HG02571 (cell line): Measurements from ENCODE around the gene RBMS1.
A peak's percentile ranks its signal among the peaks of the same experiment; 100 is the strongest.

ENCODE experiments used
- ATAC-seq: cut with Tn5 transposase; IDR thresholded peaks from one replicate; pipeline ENCODE4 v1.9.1; 2021; ENCODE audit warnings: mild to moderate bottlenecking, moderate library complexity; ENCODE audit not compliant: unreplicated experiment

RBMS1 gene

GRCh38 chr2:160310118-160310828, 183.3 kb downstream of the RBMS1 start:
- no peak for ATAC-seq

- no peak for ATAC-seq
Observed at GRCh38 chr2:160309585-160309984, 184.0 kb downstream of the RBMS1 start.

DNA sequence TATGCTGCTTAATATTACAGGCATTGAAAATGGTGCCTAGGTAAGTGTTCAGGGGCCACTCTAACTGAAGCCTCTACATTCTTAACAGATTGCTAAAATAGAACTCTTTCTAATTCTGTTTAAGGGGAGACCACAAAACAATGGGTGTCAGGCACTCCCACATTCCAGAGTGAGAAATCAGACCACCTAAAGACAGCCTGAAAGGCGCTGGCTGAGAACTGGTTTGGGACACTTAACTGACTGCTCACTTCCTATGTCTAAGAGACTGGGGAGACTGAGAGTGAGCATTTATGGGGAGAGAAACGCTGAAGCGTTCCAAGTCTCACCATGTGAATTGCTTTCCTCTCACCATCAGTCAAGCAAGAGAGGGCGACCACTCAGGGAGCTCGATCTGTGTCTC, 184.7 kb downstream of the RBMS1 start:
- ATAC-seq, result no peak

DNA sequence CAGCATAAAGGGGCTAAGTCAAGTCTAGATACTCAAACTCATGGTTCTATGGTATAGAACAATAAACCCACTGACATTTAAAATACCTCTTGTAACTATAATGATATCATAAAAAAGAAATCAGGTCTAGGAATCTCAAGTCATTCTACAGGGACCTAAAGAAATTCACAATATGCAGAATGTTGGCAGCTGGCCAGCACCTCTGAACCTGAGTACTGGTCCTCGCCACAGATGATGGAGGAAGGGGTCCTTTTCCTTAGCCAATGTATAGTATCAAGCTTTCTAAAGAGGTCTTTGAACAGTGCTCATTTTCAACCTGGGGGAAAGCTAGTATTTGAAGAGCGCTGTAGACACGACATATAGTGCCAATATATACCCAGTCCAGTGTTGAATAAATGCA, 185.1 kb downstream of the RBMS1 start:
- no peak for ATAC-seq

- no peak for ATAC-seq
Observed at GRCh38 chr2:160306985-160307384, 186.6 kb downstream of the RBMS1 start.

DNA sequence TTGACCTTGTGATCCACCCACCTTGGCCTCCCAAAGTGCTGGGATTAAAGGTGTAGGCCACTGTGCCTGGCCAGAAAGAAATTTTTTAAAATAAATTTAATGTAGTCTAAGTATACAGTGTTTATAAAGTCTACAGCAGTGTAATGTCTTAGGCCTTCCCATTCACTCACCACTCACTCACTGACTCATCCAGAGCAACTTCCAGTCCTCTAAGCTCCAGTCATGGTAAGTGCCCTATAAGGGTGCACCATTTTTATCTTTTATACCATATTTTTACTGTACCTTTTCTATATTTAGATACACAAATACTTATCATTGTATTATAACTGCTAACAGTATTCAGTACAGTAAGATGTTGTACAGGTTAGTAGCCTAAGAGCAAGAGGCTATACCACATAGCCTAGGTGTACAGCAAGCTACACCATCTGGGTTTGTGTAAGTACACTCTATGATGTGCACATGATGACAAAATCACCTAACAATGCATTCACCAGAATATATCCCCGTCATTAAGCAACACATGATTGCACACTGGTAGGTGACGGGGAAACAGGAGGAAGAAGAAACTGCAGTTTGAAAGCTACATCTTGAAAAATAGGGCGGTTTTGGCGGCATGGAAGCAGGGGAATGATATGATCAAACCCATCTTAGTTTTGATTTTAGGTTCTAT, 188.4 kb downstream of the RBMS1 start:
- ATAC-seq, result no peak

- ATAC-seq, result no peak
Observed at GRCh38 chr2:160303527-160303926, 190.1 kb downstream of the RBMS1 start.

DNA sequence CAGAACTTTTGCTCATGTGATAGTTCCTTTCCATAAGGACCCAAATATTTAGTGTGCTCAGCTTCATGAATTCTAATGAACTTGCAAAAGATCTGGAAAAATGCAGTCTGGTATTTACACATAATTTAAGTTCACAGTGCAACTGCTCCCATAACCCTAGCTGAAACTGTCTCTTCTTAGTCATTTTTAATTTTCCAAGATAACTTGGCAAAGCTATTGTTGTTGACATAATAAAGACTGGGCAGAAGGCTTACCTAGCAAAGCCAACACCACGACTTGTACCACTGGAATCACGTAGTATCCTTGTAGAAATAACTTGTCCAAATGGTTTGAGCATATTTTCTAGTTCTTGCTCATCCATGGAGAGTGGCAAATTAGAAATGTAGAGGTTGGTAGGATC, 190.5 kb downstream of the RBMS1 start:
- ATAC-seq, result no peak

DNA sequence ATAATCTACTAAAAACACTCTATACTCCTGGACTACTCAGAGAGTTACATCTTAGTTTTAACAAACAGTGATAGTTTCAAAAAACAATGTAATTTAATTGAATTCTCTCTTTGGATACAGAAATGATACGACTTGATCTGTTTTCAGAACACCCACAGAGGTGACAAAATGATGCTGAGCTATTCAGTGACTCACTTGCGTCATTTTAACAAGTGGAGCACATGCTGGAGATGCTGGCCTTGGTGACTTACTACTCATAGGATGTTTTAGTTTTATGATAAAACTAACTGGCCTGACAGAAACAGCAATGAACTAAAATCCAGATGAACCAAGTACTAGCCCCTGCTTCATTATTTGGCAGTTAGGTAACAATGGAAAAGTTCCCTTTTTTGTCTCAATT, 192.2 kb downstream of the RBMS1 start:
- ATAC-seq, result no peak

DNA sequence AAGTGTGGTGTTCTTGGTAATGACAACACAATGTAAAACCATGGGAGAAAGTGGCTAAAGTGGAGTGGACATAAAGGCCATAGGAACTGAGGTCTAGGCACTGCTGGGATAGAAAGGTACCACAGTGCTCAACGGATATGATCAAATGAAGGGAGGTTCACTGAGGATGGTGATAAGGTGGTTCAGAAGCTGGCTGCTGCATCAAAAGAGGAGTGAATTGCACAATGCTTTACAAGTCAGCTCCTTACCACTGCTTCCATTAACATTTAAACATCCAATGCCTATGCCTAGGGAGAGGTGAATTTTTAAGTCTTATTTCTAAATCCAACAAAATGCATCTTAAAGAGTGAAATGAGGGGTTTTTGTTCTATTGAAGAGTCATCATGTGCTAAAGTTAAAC, 193.4 kb downstream of the RBMS1 start:
- ATAC-seq, result no peak

GRCh38 chr2:160299540-160299939, 194.1 kb downstream of the RBMS1 start:
- no peak for ATAC-seq

DNA sequence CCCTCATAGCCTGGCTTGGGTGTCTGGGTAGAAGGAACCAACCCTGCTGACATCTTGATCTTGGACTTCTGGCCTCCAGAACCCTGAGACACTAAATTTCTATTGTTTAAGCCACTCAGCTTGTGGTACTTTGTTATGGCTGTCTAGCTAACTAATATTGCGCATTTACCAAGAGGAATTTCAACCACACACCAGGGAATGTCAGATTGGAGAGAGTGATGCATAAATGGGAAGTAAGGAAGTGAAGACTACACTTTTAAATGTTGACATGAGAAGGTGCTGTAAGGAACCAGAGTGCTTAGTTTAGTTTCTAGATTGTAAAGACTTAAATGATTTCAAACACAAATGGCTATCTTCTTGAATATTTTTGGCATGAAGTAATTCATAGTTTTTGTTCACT, 194.6 kb downstream of the RBMS1 start:
- ATAC-seq, result no peak

DNA sequence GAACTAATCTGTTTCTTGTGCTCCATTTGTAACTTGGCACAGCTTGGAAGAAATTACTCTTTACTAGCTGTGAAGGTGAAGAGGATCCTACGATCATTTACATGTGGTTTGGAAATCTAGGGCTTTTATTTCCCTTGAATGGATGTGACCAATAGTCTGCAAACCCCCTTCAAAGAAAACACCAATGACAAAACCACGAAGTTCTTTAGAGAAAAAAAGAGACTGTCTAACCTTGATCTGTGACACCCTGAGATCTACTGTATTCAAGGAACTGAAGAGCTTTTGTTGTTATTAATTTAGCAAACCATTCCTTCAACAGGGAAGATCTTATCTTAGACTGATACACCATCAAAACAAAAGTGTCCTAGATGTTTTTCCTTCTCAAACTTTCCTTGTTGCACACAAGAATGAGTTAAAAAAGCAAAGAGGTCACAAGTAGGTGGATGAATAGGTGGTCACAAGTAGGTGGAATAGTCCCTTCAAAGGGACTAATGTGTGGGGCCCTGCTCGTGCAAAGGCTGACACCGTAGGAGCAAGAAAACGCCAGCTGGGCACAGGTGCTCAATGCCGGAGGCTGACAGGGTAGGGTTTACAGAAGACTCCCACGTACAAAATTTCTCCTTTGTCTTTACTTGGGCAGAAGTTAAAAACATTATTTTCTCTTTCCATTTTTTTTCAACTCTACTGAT, 197.9 kb downstream of the RBMS1 start:
- ATAC-seq, result no peak

DNA sequence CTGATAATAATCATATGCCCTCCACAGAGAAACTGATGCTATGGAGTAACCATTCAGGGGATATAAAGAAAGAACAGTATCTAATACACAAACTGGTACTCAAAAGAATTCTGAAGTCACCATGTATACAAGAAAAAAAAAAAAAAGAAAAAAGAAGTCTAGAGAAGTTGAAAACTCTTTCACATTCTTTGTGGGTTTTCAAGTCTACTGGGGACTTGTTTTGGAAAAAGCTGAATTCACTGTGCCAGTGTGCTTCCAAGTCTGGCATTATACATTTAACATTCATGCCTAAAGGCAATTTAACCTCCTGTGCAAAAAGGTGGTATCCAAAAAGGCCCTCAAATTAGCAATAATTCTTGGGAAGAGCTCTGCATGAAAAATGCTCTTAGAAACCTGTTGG, 198.7 kb downstream of the RBMS1 start:
- ATAC-seq, result no peak

DNA sequence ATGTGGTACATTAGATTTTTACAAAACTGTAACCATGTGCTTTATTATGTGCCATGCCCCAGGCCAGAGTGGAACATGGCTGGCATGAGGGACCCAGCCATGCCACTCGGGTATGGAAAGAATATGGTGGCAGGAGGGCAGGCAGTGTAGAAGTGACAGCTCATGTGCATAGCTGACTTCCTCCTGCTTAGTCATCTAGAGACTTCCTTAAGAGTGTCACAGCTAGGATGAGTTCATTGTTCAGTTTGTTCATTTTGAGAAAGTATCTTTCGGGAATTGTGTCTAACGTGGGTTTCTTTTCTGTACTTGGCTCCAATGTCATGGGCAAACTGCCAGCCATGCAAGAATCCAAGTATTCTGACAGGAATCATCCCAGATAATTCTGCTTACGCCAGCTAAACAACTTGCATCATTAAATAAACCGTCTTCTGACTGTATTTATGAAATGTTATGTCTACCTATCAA, 199.2 kb downstream of the RBMS1 start:
- peak; percentile 68 for ATAC-seq

GRCh38 chr2:160293391-160294091, 200.1 kb downstream of the RBMS1 start:
- no peak for ATAC-seq

DNA sequence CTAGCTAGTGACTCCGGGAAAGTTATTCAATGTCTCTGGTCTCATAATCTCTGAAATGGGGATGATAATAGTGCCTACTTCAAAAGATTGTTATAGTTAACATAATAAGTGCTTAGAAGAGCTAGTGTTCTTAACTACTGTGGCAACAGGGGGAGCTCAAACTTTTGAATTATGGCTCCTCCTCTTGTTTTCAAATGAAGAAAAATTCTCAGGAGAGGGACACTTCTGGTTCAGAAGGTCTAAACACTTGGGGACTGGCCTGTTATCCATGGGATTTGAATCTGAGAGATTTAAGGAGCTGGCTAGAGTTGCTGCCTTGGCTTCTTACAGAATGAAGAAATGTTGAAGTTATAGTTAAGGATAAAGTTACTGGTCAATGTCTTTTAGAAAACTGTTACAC, 201.4 kb downstream of the RBMS1 start:
- ATAC-seq, result no peak

DNA sequence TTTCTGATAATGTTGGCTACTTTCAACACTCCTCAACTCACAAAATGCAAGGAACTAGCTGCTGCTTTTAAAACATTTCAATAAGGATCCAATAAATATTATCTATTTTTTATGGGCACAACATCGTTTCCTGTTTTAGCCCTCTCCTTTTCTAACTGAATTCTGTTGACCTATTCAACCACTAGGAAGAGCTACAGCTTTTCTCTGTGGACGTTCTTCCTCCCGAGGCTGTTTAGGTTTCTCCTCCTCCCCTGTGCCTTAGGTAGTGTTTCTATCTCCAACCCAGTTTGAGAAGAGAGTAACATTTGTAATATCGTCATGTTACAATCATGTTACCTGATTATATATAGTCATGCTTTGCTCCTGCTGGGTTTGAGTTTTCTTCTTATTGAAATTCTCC, 202.2 kb downstream of the RBMS1 start:
- ATAC-seq, result no peak

- no peak for ATAC-seq
Observed at GRCh38 chr2:160290598-160290997, 203.0 kb downstream of the RBMS1 start.

- ATAC-seq, result no peak
Observed at GRCh38 chr2:160289831-160290230, 203.8 kb downstream of the RBMS1 start.

DNA sequence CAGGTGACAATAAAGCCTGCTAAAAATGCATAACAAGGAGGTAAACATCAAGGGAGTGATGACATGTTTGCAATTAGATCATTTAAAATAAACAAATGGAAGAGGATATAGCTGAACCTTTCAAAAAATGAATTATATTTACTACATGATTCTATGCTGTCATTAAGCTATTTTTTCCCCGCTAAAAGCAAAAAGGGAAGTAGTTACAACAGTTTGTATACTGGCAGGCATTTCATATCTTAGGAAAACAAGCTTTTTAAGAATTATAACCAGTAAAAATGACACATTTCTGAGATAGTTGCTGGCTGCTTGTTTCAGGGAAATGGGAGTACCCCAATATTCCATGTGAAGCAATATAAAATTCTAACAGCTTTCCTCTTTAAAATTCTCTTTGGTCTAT, 204.5 kb downstream of the RBMS1 start:
- no peak for ATAC-seq
